NT2/D1 (cell line): ENCODE data around the gene NFAM1.

ENCODE experiments used
- SUZ12 ChIP-seq: IDR thresholded peaks from 2 replicates; pipeline ENCODE4 v1.6.1; 2011; ENCODE audit not compliant: insufficient read length, insufficient read depth; ENCODE audit errors: extremely low read depth
- YY1 ChIP-seq: IDR thresholded peaks from 2 replicates; pipeline ENCODE4 v1.6.1; 2011; ENCODE audit not compliant: insufficient read length, insufficient read depth
- ZNF274 ChIP-seq: IDR thresholded peaks from 2 replicates; pipeline ENCODE4 v1.6.1; 2011; ENCODE audit warnings: mild to moderate bottlenecking, low read depth, low read length

- no peak for TF ChIP-seq ZNF274
- TF ChIP-seq YY1: no peak
- no peak for TF ChIP-seq SUZ12
These were observed 66.9 kb downstream of the NFAM1 start for GRCh38 chr22:42365111-42365865.
